ENCODE data around the gene PRSS56. TPM values are rescaled to one million over a fixed set of nuclear protein-coding genes. Genes with fewer than 3 reads are reported as not detected.

PRSS56 gene
- total and polyA plus RNA-seq, 11 donors, result 0.11 to 0.25 (median 0.15) TPM; not detected in 6

GRCh38 chr2:232483311-232483922 lies 36.8 kb upstream of the PRSS56 start:
- intact Hi-C loops (cut with DNase I), result no loop called here
- ATAC-seq (no peak), DNase-seq (peak in 1 of 5 donors; percentile 7)
- 89 to 97% (median 93%) methylated on average over 7 to 10 of the region's 10 CpGs for WGBS, 4 donors
- Histone ChIP-seq H3K4me1 (peaks cover 0 to 31% (median 0%) of the 10 kb centered on the region in 12 donors), H3K27me3 (peaks cover 25 to 91% (median 45%) of the 10 kb centered on the region in 9 donors), H3K4me3 (no peak overlapping the region), H3K9me3 (no peaks in the 10 kb centered on the region), H3K27ac (no peak overlapping the region), H3K36me3 (no peaks in the 10 kb centered on the region)
- TF ChIP-seq CTCF (IDR thresholded peaks at IDR 0.05), result no peak
- no peak for TF ChIP-seq POLR2A (IDR thresholded peaks at IDR 0.05)

- no peak for ATAC-seq
- H3K27ac ChIP-seq, result no peak overlapping the region
- H3K4me1 ChIP-seq, result peaks cover 0 to 31% (median 0%) of the 10 kb centered on the region in 12 donors
- H3K27me3 ChIP-seq, result peaks cover 25 to 89% (median 47%) of the 10 kb centered on the region in 9 donors
- peak in 1 of 5 donors; percentile 16 for DNase-seq
- TF ChIP-seq POLR2A (IDR thresholded peaks at IDR 0.05) (no peak), CTCF (IDR thresholded peaks at IDR 0.05) (no peak)
- intact Hi-C loops (cut with DNase I), result no loop called here
- H3K9me3 ChIP-seq, result no peaks in the 10 kb centered on the region
- WGBS, 4 donors, result 86 to 93% (median 91%) methylated on average over 7 to 19 of the region's 19 CpGs
- no peaks in the 10 kb centered on the region for H3K36me3 ChIP-seq
- no peak overlapping the region for H3K4me3 ChIP-seq
These were observed 36.1 kb upstream of the PRSS56 start for GRCh38 chr2:232483923-232484627.

- no peak overlapping the region for H3K4me3 ChIP-seq
- H3K27ac ChIP-seq, result no peak overlapping the region
- no peaks in the 10 kb centered on the region for H3K36me3 ChIP-seq
- no peaks in the 10 kb centered on the region for H3K9me3 ChIP-seq
- TF ChIP-seq CTCF (IDR thresholded peaks at IDR 0.05) (no peak), POLR2A (IDR thresholded peaks at IDR 0.05) (no peak)
- ATAC-seq (no peak), DNase-seq (peak in 2 of 5 donors; percentile 8 to 38)
- intact Hi-C loops (cut with DNase I), result no loop called here
- WGBS, 4 donors, result 75 to 81% (median 78%) methylated on average over 10 to 12 of the region's 12 CpGs
- H3K27me3 ChIP-seq, result peaks cover 25 to 85% (median 47%) of the 10 kb centered on the region in 9 donors
- H3K4me1 ChIP-seq, result peaks cover 0 to 31% (median 0%) of the 10 kb centered on the region in 12 donors
These were observed 35.4 kb upstream of the PRSS56 start for GRCh38 chr2:232484628-232485347.

- Histone ChIP-seq H3K9me3 (no peaks in the 10 kb centered on the region), H3K27me3 (peaks cover 25 to 80% (median 47%) of the 10 kb centered on the region in 9 donors), H3K27ac (no peak overlapping the region), H3K36me3 (no peaks in the 10 kb centered on the region), H3K4me3 (no peak overlapping the region), H3K4me1 (peaks cover 0 to 31% (median 0%) of the 10 kb centered on the region in 12 donors)
- DNase-seq, result peak in 1 of 5 donors; percentile 42
- TF ChIP-seq POLR2A (IDR thresholded peaks at IDR 0.05) (no peak), CTCF (IDR thresholded peaks at IDR 0.05) (no peak)
- 2 to 28% (median 6%) methylated on average over 2 to 22 of the region's 22 CpGs for WGBS, 4 donors
- no peak for ATAC-seq
- intact Hi-C loops (cut with DNase I), result no loop called here
These were observed 34.8 kb upstream of the PRSS56 start for GRCh38 chr2:232485348-232485756.

Data from heart left ventricle (tissue), 16 donors.